LNCaP clone FGC (cell line): Measurements from ENCODE around the gene PTK6.

Source experiments
- DNase-seq: peaks from one replicate; pipeline ENCODE4 v3.0.0-alpha.2; 2011; ENCODE audit warnings: low read depth
- H3K4me3 ChIP-seq: 2 replicates; pipeline ENCODE4 v1.5.1; 2011; ENCODE audit warnings: mild to moderate bottlenecking, low read depth, low read length, control low read depth
- TF ChIP-seq, protein P1 (sequence below): IDR thresholded peaks from 2 replicates; pipeline ENCODE4 v1.5.1; 2012; ENCODE audit warnings: mild to moderate bottlenecking; ENCODE audit not compliant: control insufficient read depth, insufficient read depth; ENCODE audit errors: extremely low read depth

Gene PTK6

DNA sequence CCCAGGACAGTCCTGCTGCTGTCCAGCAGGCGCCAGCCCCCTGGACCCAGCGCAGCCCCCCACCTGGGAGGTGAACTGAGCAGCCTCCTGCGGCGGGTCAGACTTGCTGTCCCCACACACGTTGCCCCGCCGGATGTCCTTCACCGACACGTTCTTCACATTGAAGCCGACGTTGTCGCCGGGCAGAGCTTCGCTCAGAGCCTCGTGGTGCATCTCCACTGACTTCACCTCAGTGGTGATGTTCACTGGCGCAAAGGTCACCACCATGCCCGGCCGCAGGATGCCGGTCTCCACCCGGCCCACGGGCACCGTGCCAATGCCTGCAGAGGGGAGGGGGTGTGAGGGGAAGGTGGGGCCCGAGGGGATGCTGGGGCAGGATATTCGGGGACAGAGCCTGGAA lies 46.8 kb downstream of the PTK6 start:
- no peak for DNase-seq
- no peak overlapping the region for H3K4me3 ChIP-seq
- TF ChIP-seq, protein P1, sequence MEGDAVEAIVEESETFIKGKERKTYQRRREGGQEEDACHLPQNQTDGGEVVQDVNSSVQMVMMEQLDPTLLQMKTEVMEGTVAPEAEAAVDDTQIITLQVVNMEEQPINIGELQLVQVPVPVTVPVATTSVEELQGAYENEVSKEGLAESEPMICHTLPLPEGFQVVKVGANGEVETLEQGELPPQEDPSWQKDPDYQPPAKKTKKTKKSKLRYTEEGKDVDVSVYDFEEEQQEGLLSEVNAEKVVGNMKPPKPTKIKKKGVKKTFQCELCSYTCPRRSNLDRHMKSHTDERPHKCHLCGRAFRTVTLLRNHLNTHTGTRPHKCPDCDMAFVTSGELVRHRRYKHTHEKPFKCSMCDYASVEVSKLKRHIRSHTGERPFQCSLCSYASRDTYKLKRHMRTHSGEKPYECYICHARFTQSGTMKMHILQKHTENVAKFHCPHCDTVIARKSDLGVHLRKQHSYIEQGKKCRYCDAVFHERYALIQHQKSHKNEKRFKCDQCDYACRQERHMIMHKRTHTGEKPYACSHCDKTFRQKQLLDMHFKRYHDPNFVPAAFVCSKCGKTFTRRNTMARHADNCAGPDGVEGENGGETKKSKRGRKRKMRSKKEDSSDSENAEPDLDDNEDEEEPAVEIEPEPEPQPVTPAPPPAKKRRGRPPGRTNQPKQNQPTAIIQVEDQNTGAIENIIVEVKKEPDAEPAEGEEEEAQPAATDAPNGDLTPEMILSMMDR: no peak

- DNase-seq: no peak
- TF ChIP-seq, protein P1: no peak
These were observed 48.6 kb downstream of the PTK6 start for GRCh38 chr20:63488315-63489251.

GRCh38 chr20:63487781-63488241 lies 49.4 kb downstream of the PTK6 start:
- DNase-seq: no peak

More at GRCh38 chr20:63488315-63489251, 48.6 kb downstream of the PTK6 start:
- no peak overlapping the region for H3K4me3 ChIP-seq

GRCh38 chr20:63487116-63487764 lies 49.9 kb downstream of the PTK6 start:
- TF ChIP-seq, protein P1: no peak
- H3K4me3 ChIP-seq: no peak overlapping the region
- DNase-seq: no peak

More at GRCh38 chr20:63487781-63488241, 49.4 kb downstream of the PTK6 start:
- no peak overlapping the region for H3K4me3 ChIP-seq
- TF ChIP-seq, protein P1: no peak

DNA sequence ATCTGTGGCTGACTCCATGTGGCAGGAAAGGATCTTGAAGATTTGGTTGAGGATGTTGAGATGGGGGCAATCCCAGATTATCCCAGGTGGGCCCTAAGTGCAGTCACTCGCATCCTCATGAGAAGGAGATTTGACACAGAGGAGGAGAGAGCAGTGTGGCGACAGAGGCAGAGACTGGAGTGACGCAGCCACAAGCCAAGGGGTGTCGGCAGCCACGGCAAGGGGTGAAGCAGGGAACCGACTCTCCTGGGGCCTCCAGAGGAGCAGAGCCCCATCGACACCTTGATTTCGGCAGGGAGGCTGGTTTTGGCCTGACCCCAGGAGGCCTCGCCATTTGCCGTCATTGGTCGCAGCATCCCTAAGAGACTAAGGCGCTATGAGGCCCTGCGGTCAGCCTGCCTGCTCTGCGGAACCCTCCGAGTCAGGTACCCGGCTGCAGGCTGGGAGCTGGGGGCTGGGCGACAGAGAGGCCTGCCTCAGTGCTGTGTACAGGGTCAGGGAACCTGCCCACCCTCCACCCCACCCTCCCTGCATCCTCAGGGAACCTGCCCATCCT lies 50.8 kb downstream of the PTK6 start:
- DNase-seq: no peak
- TF ChIP-seq, protein P1: no peak
- H3K4me3 ChIP-seq: no peak overlapping the region

DNA sequence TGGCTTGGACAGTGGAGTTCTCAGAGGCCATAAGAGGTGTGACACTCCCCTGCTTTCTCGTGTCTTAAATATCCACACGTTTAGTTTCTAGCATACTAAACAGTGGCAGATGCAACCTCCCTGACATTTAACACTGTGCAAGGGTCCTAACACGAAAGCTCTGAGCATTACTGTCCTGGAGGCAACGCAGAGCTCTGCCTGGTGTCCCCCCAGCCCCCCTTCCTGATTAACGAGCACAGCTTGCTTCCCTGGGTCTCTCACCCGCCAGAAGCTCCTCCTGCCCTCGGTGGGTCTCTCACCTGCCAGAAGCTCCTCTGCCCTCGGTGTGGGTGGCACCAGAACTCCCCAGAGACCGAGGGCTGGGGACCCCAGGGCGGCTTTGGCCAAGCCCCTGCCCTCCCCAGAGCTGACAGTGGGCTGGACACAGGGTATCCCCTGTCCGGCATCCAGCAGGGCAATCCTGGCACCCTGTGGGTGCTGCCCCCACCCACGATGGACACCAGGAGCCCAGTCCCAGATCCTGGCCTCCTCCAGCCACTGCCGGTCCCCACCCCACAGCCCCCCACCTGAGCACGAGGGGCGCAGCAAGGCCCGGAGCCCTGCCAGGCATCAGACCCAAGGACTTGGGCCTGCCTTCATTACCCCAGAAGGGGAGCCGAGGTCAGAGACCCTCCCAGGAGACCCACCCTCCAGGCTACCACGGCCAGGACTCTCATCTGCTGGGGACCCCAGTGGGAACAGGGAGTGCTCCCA lies 52.3 kb downstream of the PTK6 start:
- no peak for DNase-seq
- TF ChIP-seq, protein P1: no peak

More for the DNA sequence above, 52.3 kb downstream of the PTK6 start:
- H3K4me3 ChIP-seq: no peak overlapping the region
